Measurements from ENCODE around the gene HEATR3. TPM values are rescaled to one million over a fixed set of nuclear protein-coding genes. Genes with fewer than 3 reads are reported as not detected.
"Not testable (repeated sequence)": the region's sequence is repeated elsewhere in the genome, so short reads cannot be mapped to it uniquely, and the experiment has no call there.

The HEATR3 gene
- total RNA-seq, 1 experiment from 2014 or later, result 28.0 TPM

DNA sequence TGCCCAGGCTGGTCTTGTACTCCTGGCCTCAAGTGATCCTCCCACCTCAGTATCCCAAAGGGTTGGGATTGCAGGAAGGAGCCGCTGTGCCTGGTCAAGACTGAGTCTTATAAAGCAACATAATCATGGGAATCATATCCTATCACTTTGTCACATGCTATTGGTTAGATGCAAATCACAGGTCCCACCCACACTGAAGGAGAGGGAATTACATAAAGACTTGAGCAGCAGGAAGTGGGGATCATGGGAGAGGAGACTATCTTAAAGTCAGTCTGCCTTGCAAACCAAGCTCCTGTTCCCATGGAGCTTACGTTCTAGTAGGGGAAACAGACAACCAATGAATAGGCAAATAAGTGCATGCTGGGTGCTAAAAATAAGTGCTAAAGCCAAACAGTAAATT lies 59.0 kb downstream of the HEATR3 start (continued):
- no peak for TF ChIP-seq ZNF281 (CRISPR knock-in tag; IDR thresholded peaks at IDR 0.05)
- TF ChIP-seq E2F5 (CRISPR knock-in tag; IDR thresholded peaks at IDR 0.05), result no peak
- TF ChIP-seq, protein P1, sequence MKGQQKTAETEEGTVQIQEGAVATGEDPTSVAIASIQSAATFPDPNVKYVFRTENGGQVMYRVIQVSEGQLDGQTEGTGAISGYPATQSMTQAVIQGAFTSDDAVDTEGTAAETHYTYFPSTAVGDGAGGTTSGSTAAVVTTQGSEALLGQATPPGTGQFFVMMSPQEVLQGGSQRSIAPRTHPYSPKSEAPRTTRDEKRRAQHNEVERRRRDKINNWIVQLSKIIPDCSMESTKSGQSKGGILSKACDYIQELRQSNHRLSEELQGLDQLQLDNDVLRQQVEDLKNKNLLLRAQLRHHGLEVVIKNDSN (CRISPR knock-in tag; IDR thresholded peaks at IDR 0.05), result no peak
- TF ChIP-seq, protein P2, sequence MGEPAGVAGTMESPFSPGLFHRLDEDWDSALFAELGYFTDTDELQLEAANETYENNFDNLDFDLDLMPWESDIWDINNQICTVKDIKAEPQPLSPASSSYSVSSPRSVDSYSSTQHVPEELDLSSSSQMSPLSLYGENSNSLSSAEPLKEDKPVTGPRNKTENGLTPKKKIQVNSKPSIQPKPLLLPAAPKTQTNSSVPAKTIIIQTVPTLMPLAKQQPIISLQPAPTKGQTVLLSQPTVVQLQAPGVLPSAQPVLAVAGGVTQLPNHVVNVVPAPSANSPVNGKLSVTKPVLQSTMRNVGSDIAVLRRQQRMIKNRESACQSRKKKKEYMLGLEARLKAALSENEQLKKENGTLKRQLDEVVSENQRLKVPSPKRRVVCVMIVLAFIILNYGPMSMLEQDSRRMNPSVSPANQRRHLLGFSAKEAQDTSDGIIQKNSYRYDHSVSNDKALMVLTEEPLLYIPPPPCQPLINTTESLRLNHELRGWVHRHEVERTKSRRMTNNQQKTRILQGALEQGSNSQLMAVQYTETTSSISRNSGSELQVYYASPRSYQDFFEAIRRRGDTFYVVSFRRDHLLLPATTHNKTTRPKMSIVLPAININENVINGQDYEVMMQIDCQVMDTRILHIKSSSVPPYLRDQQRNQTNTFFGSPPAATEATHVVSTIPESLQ (CRISPR knock-in tag; IDR thresholded peaks at IDR 0.05), result no peak
- no peak for TF ChIP-seq FOXJ3 (CRISPR knock-in tag; IDR thresholded peaks at IDR 0.05; ENCODE audit: borderline replicate concordance)
- no peak for TF ChIP-seq RORB (CRISPR knock-in tag; IDR thresholded peaks at IDR 0.05)
- TF ChIP-seq, protein P3, sequence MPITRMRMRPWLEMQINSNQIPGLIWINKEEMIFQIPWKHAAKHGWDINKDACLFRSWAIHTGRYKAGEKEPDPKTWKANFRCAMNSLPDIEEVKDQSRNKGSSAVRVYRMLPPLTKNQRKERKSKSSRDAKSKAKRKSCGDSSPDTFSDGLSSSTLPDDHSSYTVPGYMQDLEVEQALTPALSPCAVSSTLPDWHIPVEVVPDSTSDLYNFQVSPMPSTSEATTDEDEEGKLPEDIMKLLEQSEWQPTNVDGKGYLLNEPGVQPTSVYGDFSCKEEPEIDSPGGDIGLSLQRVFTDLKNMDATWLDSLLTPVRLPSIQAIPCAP (CRISPR knock-in tag; IDR thresholded peaks at IDR 0.05), result no peak
- TF ChIP-seq KAT7 (CRISPR knock-in tag; IDR thresholded peaks at IDR 0.05; ENCODE audit: borderline replicate concordance), result no peak

DNA sequence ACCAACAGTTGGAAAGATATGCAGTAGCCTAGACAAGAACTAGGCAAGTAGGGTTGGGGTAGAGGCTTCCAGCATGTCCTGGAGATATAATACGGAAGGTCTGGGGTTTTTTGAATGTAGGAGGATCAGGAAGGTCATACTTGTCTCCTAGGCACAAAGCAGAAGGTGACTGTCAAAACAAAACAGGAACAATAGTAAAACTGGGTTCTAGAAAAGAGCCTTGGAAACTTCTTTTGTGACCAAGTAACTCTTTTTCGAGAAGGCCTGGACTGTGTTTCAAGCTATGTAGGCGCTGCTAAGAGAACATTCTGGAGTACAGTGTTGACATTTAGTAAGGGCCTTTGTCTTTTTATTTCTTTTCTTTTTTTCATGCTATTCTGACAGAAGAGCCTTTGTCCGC lies 60.4 kb downstream of the HEATR3 start:
- peaks cover 9% of the 10 kb centered on the region for H3K4me1 Mint-ChIP-seq
- POLR2A ChIA-PET, result no interaction called here
- no peaks in the 10 kb centered on the region for H3K27me3 Mint-ChIP-seq (ENCODE audit: low read depth)
- DNase-seq (ENCODE audit: low spot score) (no peak), ATAC-seq (no peak)
- no peak overlapping the region for H3K4me3 Mint-ChIP-seq
- no peak overlapping the region for H3K27ac Mint-ChIP-seq
- CTCF ChIA-PET, result interaction anchor here (0.6 to 0.7 kb wide), 2 partner anchors 101 to 327 kb away, joined by 3 read pairs; partner anchors contain the start of gene CNEP1R1
- H3K36me3 Mint-ChIP-seq, result no peaks in the 10 kb centered on the region
- TF ChIP-seq PREB (CRISPR knock-in tag; IDR thresholded peaks at IDR 0.05; ENCODE audit: borderline replicate concordance) (no peak), RELA (CRISPR knock-in tag; IDR thresholded peaks at IDR 0.05; ENCODE audit: borderline replicate concordance) (no peak), JAZF1 (CRISPR knock-in tag; IDR thresholded peaks at IDR 0.05) (no peak), RORB (CRISPR knock-in tag; IDR thresholded peaks at IDR 0.05) (no peak), EMX1 (CRISPR knock-in tag; IDR thresholded peaks at IDR 0.05) (no peak), KAT7 (CRISPR knock-in tag; IDR thresholded peaks at IDR 0.05; ENCODE audit: borderline replicate concordance) (no peak), MXD4 (CRISPR knock-in tag; IDR thresholded peaks at IDR 0.05; ENCODE audit: borderline replicate concordance) (no peak), CDX4 (CRISPR knock-in tag; IDR thresholded peaks at IDR 0.05; ENCODE audit: borderline replicate concordance) (no peak), PRRX2 (CRISPR knock-in tag; IDR thresholded peaks at IDR 0.05) (no peak), NR2C2 (CRISPR knock-in tag; IDR thresholded peaks at IDR 0.05) (no peak), CREB1 (CRISPR knock-in tag; IDR thresholded peaks at IDR 0.05) (no peak), FOXK1 (CRISPR knock-in tag; IDR thresholded peaks at IDR 0.05) (no peak)
- TF ChIP-seq, protein P4, sequence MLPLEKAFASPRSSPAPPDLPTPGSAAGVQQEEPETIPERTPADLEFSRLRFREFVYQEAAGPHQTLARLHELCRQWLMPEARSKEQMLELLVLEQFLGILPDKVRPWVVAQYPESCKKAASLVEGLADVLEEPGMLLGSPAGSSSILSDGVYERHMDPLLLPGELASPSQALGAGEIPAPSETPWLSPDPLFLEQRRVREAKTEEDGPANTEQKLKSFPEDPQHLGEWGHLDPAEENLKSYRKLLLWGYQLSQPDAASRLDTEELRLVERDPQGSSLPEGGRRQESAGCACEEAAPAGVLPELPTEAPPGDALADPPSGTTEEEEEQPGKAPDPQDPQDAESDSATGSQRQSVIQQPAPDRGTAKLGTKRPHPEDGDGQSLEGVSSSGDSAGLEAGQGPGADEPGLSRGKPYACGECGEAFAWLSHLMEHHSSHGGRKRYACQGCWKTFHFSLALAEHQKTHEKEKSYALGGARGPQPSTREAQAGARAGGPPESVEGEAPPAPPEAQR (CRISPR knock-in tag; IDR thresholded peaks at IDR 0.05), result no peak
- peaks cover 4% of the 10 kb centered on the region for H3K9me3 Mint-ChIP-seq

GRCh38 chr16:50132571-50132970 lies 66.8 kb downstream of the HEATR3 start:
- POLR2A ChIA-PET; DNase-seq (ENCODE audit: low spot score); H3K36me3 Mint-ChIP-seq; H3K4me3 Mint-ChIP-seq; ATAC-seq; H3K27me3 Mint-ChIP-seq (ENCODE audit: low read depth); H3K4me1 Mint-ChIP-seq; H3K27ac Mint-ChIP-seq; H3K9me3 Mint-ChIP-seq: not testable (repeated sequence)
- CTCF ChIA-PET, result interaction anchor here (1.5 to 1.8 kb wide), 2 partner anchors 78 to 175 kb away, joined by 3 to 5 read pairs; no protein-coding TSS in a partner anchor
